ENCODE measurements around the gene COL18A1. TPM values are rescaled to one million over a fixed set of nuclear protein-coding genes. Genes with fewer than 3 reads are reported as not detected.

COL18A1 gene
- total RNA-seq, 1 experiment from 2014 or later = 676 TPM

DNA sequence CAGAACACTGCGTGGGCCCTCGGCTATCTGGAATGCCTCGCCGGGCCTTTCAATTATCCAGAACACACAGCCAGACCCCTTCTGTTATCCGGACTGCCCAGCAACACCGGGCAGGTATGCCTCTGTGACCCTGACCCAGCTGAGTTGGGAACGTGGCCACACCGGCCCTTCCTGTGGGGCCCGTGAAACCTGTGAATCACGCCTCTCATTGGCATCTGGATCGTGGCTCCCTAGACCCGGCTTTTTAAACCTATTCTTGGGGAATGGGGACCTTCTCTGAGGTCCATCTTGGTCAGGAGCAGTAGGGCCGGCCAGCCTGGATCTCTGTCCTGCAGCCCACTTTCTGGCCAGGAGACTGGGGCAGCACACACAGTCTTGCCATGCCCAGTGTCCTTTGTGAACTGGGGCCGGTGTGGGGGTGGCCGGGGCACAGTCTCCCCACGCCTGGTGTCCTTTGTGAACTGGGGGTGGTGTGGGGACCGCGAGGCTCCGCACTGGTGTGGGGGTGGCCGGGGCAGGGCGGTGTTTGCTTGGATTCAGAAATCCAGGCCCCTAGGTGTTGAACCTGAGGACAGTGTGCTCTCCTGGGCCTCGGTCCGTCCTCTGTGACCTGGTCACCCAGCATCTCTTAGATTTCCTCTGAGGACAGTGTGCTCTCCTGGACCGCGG is 11.1 kb downstream of the COL18A1 start:
- DNase-seq (ENCODE audit: low read depth, low spot score) (no peak), ATAC-seq (no peak)
- CTCF ChIA-PET = no interaction called here
- Histone ChIP-seq H3K36me3 (ENCODE audit: control insufficient read depth, insufficient read depth, low read length) (no peaks in the 10 kb centered on the region; the same call in 1 of the 2 replicates), H3K9me3 (ENCODE audit: control insufficient read depth, insufficient read depth, low read depth, low read length) (no peaks in the 10 kb centered on the region), H3K27ac (ENCODE audit: low read length) (peak overlapping the region; percentile 93), H3K27me3 (ENCODE audit: control insufficient read depth, insufficient read depth, low read length) (no peaks in the 10 kb centered on the region), H3K4me3 (ENCODE audit: low read depth in 2 of 2, low read length in 2 of 2) (peak overlapping the region in 1 of 2 experiments; percentile 23; a peak in 1 of 4 replicates), H3K4me1 (ENCODE audit: control insufficient read depth, insufficient read depth, low read length) (peaks cover 80% of the 10 kb centered on the region)
- intact Hi-C loops (cut with micrococcal nuclease; ENCODE audit: unreplicated experiment) (loop anchor here (10.0 kb wide), 1 partner anchor 49 kb away; no protein-coding TSS in a partner anchor), in situ Hi-C loops (cut with HindIII; ENCODE audit: low pct_unique_long_range_greater_than_20kb, low sequenced_read_pairs) (no loop called here)
- POLR2A ChIA-PET = no interaction called here
- TF ChIP-seq TCF7L2 (IDR thresholded peaks at IDR 0.05; ENCODE audit: low read depth, low read length) (no peak), POLR2AphosphoS5 (IDR thresholded peaks at IDR 0.05; ENCODE audit: low read depth, low read length) (no peak)
- TF ChIP-seq, protein P1, sequence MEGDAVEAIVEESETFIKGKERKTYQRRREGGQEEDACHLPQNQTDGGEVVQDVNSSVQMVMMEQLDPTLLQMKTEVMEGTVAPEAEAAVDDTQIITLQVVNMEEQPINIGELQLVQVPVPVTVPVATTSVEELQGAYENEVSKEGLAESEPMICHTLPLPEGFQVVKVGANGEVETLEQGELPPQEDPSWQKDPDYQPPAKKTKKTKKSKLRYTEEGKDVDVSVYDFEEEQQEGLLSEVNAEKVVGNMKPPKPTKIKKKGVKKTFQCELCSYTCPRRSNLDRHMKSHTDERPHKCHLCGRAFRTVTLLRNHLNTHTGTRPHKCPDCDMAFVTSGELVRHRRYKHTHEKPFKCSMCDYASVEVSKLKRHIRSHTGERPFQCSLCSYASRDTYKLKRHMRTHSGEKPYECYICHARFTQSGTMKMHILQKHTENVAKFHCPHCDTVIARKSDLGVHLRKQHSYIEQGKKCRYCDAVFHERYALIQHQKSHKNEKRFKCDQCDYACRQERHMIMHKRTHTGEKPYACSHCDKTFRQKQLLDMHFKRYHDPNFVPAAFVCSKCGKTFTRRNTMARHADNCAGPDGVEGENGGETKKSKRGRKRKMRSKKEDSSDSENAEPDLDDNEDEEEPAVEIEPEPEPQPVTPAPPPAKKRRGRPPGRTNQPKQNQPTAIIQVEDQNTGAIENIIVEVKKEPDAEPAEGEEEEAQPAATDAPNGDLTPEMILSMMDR (IDR thresholded peaks at IDR 0.05) = no peak
- TF ChIP-seq, protein P2, sequence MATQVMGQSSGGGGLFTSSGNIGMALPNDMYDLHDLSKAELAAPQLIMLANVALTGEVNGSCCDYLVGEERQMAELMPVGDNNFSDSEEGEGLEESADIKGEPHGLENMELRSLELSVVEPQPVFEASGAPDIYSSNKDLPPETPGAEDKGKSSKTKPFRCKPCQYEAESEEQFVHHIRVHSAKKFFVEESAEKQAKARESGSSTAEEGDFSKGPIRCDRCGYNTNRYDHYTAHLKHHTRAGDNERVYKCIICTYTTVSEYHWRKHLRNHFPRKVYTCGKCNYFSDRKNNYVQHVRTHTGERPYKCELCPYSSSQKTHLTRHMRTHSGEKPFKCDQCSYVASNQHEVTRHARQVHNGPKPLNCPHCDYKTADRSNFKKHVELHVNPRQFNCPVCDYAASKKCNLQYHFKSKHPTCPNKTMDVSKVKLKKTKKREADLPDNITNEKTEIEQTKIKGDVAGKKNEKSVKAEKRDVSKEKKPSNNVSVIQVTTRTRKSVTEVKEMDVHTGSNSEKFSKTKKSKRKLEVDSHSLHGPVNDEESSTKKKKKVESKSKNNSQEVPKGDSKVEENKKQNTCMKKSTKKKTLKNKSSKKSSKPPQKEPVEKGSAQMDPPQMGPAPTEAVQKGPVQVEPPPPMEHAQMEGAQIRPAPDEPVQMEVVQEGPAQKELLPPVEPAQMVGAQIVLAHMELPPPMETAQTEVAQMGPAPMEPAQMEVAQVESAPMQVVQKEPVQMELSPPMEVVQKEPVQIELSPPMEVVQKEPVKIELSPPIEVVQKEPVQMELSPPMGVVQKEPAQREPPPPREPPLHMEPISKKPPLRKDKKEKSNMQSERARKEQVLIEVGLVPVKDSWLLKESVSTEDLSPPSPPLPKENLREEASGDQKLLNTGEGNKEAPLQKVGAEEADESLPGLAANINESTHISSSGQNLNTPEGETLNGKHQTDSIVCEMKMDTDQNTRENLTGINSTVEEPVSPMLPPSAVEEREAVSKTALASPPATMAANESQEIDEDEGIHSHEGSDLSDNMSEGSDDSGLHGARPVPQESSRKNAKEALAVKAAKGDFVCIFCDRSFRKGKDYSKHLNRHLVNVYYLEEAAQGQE (IDR thresholded peaks at IDR 0.05; ENCODE audit: insufficient read depth in 1 of 2, low read depth in 2 of 2, low read length in 1 of 2) = no peak
- no TSS peak for BruUV-seq (replicated peaks)

DNA sequence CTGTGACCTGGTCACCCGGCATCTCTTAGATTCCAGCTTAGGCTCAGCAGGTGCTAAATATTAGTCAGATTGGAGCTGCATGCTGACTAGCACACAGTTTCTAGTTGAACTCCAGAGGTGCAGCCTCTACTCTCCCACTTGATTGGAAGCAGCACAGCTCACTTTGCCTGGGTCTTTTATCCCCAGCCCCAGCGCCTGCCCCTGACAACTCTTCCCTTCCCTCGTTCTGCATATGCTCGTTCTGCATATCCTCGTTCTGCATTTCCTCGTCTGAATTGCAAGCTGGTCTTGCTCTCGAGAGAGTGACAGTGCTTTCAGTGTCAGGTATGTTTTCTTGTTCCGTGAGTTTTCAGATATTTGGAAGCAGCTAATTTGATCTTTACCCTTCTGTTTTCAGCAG is 11.7 kb downstream of the COL18A1 start:
- Histone ChIP-seq H3K4me1 (ENCODE audit: control insufficient read depth, insufficient read depth, low read length) (peaks cover 83% of the 10 kb centered on the region), H3K4me3 (ENCODE audit: low read depth in 2 of 2, low read length in 2 of 2) (peak overlapping the region; percentile 19 to 33), H3K36me3 (ENCODE audit: control insufficient read depth, insufficient read depth, low read length) (no peaks in the 10 kb centered on the region; the same call in 1 of the 2 replicates), H3K9me3 (ENCODE audit: control insufficient read depth, insufficient read depth, low read depth, low read length) (no peaks in the 10 kb centered on the region), H3K27ac (ENCODE audit: low read length) (peak overlapping the region; percentile 93), H3K27me3 (ENCODE audit: control insufficient read depth, insufficient read depth, low read length) (no peaks in the 10 kb centered on the region)
- no peak for DNase-seq (ENCODE audit: low read depth, low spot score)
- BruUV-seq (replicated peaks) = no TSS peak
- TF ChIP-seq, protein P2 (IDR thresholded peaks at IDR 0.05; ENCODE audit: insufficient read depth in 1 of 2, low read depth in 2 of 2, low read length in 1 of 2) = no peak
- no peak for TF ChIP-seq POLR2AphosphoS5 (IDR thresholded peaks at IDR 0.05; ENCODE audit: low read depth, low read length)
- intact Hi-C loops (cut with micrococcal nuclease; ENCODE audit: unreplicated experiment) = loop anchor here (10.0 kb wide), 1 partner anchor 48 kb away; no protein-coding TSS in a partner anchor
- ATAC-seq = no peak
- ChIA-PET CTCF (interaction anchor here (0.7 kb wide), 1 partner anchor 123 kb away, joined by 9 read pairs; no protein-coding TSS in a partner anchor), POLR2A (no interaction called here)
- in situ Hi-C loops (cut with HindIII; ENCODE audit: low pct_unique_long_range_greater_than_20kb, low sequenced_read_pairs) = no loop called here

All from Panc1 (cell line).